Mammary epithelial cell (primary cell): ENCODE data around the gene ZC3H7A.

Source experiments
- EZH2 ChIP-seq: IDR thresholded peaks from 2 replicates; pipeline ENCODE4 v1.6.1; 2012; ENCODE audit warnings: low read length, inconsistent platforms, borderline replicate concordance
- TF ChIP-seq, protein P1 (sequence below), 2 donors: IDR thresholded peaks in 1 of 2; conservative IDR thresholded peaks in 1 of 2; 2 replicates each; pipeline ENCODE4 v1.5.1; 2011 to 2012; ENCODE audit warnings: inconsistent platforms in 2 of 2, low read length in 2 of 2, mild to moderate bottlenecking in 2 of 2, control low read depth in 1 of 2, low read depth in 1 of 2; ENCODE audit not compliant: insufficient read depth in 1 of 2; ENCODE audit errors: extremely low read depth in 1 of 2

DNA sequence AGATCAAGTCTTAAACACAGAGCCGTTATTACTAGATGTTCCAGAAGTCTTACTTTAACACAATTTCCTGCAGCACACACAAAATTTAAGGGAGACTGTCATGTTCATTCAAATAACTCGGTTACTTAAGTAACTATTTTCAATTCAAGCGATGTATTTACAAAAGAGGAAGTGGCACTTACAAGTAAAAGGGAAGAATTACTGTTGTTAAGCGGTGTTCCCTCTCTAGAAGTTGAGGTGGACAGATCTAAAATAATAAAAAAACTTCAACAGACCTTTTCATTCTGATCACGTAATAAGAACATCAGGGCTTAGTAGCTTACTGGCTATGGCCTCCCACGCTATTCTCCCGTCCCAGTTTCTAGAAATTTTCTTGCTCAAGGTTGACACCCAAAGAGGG, 28.2 kb downstream of the ZC3H7A start:
- TF ChIP-seq, protein P1, sequence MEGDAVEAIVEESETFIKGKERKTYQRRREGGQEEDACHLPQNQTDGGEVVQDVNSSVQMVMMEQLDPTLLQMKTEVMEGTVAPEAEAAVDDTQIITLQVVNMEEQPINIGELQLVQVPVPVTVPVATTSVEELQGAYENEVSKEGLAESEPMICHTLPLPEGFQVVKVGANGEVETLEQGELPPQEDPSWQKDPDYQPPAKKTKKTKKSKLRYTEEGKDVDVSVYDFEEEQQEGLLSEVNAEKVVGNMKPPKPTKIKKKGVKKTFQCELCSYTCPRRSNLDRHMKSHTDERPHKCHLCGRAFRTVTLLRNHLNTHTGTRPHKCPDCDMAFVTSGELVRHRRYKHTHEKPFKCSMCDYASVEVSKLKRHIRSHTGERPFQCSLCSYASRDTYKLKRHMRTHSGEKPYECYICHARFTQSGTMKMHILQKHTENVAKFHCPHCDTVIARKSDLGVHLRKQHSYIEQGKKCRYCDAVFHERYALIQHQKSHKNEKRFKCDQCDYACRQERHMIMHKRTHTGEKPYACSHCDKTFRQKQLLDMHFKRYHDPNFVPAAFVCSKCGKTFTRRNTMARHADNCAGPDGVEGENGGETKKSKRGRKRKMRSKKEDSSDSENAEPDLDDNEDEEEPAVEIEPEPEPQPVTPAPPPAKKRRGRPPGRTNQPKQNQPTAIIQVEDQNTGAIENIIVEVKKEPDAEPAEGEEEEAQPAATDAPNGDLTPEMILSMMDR (conservative IDR thresholded peaks at IDR 0.05 in 1 of 2, IDR thresholded peaks at IDR 0.05 in 1 of 2; ENCODE audit: extremely low read depth in 1 of 2, insufficient read depth in 1 of 2, low read depth in 1 of 2, low read length in 2 of 2), result no peak
- no peak for TF ChIP-seq EZH2
